Skeletal muscle tissue (tissue), 4 donors: Measurements from ENCODE around the gene MEFV. TPM values are rescaled to one million over a fixed set of nuclear protein-coding genes. Genes with fewer than 3 reads are reported as not detected.
A peak's percentile ranks its signal among the peaks of the same experiment; 100 is the strongest.
"Not testable (repeated sequence)": the region's sequence is repeated elsewhere in the genome, so short reads cannot be mapped to it uniquely, and the experiment has no call there.

Experiments
- H3K27ac ChIP-seq: one replicate; pipeline ENCODE4 v1.7.0; 2013; ENCODE audit warnings: mild to moderate bottlenecking, low read depth, low read length, inconsistent platforms
- H3K27me3 ChIP-seq, 3 donors: one replicate each; pipeline ENCODE4 v1.7.0; 2013; ENCODE audit warnings: low read length in 3 of 3; ENCODE audit not compliant: control insufficient read depth in 3 of 3, insufficient read depth in 3 of 3
- H3K36me3 ChIP-seq, 3 donors: one replicate each; pipeline ENCODE4 v1.7.0; 2013; ENCODE audit warnings: low read length in 3 of 3; ENCODE audit not compliant: control insufficient read depth in 3 of 3, insufficient read depth in 3 of 3
- H3K4me1 ChIP-seq, 3 donors: one replicate each; pipeline ENCODE4 v1.7.0; 2013; ENCODE audit warnings: low read length in 3 of 3, mild to moderate bottlenecking in 3 of 3; ENCODE audit not compliant: control insufficient read depth in 3 of 3, insufficient read depth in 3 of 3
- H3K4me3 ChIP-seq, 3 donors: one replicate each; pipeline ENCODE4 v1.7.0; 2013; ENCODE audit warnings: low read length in 3 of 3
- H3K9ac ChIP-seq, 3 donors: one replicate each; pipeline ENCODE4 v1.7.0; 2013; ENCODE audit warnings: low read length in 3 of 3, mild to moderate bottlenecking in 3 of 3, moderate library complexity in 2 of 3, low read depth in 1 of 3
- H3K9me3 ChIP-seq, 3 donors: one replicate each; pipeline ENCODE4 v1.7.0; 2013; ENCODE audit warnings: low read length in 3 of 3; ENCODE audit not compliant: control insufficient read depth in 3 of 3
- total RNA-seq: library from RNA; depleted of rRNA; stranded (reverse); fragments of >200 nt; gene quantifications from one replicate; pipeline ENCODE4 v1.2.3, GENCODE V29; 2014
- donor health status: Osteomylitis.

Gene MEFV
- total RNA-seq, 1 donor from 2014 or later = 0.52 TPM

DNA sequence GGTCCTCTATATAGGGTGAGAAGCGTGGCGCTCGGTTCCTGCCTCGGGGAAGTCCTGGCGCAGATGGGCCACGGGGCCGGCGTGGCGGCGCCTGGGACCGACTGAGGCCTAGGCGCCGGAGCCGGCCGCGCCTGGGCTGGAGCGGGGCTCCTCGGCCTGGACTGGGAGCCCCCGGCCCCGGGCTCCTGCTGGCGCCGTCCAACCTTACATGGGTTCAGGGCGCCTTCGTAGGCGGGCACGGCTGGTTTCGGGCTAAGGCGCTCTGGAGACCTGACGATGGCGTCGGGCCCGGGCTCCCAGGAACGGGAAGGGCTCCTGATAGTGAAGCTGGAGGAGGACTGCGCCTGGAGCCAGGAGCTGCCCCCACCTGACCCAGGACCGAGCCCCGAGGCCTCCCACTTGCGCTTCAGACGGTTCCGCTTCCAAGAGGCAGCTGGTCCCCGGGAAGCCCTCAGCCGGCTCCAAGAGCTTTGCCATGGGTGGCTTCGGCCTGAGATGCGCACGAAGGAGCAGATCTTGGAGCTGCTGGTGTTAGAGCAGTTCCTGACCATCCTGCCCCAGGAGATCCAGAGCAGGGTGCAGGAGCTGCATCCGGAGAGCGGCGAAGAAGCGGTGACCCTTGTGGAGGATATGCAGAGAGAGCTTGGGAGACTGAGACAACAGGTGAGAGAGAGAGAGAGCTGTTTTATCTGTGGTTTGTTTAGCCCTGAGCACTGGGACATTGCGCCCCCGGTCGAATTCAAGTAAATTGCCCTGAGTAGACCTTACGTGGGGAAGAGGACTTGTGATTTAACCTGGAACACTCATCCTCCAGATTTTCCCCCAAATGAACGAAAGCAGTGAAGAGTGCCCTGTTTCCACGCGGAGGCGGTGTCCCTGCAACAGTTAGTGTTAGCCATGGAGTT, 27.4 kb upstream of the MEFV start:
- Histone ChIP-seq H3K4me1 (peaks cover 17 to 35% (median 25%) of the 10 kb centered on the region in 3 donors), H3K9me3 (peaks cover 4 to 5% (median 4%) of the 10 kb centered on the region in 3 donors), H3K9ac (peak overlapping the region; percentile 96 to 99 (median 99)), H3K27me3 (no peaks in the 10 kb centered on the region), H3K4me3 (peak overlapping the region; percentile 93 to 99 (median 94)), H3K27ac (peak overlapping the region; percentile 100), H3K36me3 (peaks cover 28 to 31% (median 30%) of the 10 kb centered on the region in 3 donors)

DNA sequence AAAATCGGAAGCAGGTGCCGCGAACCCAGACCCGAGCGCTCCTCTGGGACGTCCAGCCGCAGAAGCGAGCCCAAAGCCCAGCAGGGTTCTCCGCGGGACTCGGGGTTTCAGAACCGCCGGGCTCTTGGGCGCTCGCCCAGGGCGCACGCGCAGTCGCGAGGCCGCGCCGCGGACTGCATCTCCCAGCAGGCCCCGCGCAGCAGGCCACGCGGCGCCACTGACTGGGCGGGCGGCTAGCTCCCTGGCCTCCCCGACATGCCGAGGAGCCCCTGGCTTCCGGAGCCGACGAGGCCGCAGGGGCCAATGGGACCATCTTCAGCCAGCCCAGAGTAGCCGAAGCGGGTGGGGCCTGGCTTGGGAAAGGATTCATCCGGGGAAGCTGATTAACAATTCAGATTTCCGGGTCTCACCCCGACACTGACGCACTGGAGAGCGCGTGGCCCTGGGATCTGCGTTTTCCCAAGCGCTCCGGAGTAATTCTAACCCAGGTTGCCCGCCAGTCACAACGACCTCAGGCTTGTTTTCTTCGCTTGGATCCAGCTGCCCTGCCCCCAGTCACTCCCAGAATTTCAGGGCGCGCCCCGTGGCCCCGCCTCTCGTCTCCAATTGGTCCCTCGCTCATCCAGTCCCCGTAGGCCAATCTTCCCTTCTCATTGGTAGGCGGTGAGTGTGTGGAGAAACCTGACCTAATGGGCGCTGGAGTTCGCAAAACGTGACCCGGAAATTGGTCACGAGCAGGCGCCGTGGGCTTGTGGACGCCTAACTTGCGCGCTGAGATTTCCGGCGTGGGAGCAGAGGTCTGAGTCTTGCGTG, 26.5 kb upstream of the MEFV start, which contains the start of gene ZNF263:
Gene ZNF263 (plus strand): TSS at position 762 of the 813 bp plus-strand sequence. CDS start 328 bp downstream, outside the sequence.
- peaks cover 0 to 2% (median 0%) of the 10 kb centered on the region in 3 donors for H3K9me3 ChIP-seq
- peak within 1 kb of the TSS; percentile 93 to 99 (median 94) for H3K4me3 ChIP-seq
- H3K27ac ChIP-seq = peak within 1 kb of the TSS; percentile 100
- no peaks in the 10 kb centered on the region for H3K27me3 ChIP-seq
- H3K9ac ChIP-seq = peak within 1 kb of the TSS; percentile 96 to 99 (median 99)
- peaks cover 22 to 25% (median 23%) of the 10 kb centered on the region in 3 donors for H3K36me3 ChIP-seq
- peaks cover 17 to 35% (median 25%) of the 10 kb centered on the region in 3 donors for H3K4me1 ChIP-seq

DNA sequence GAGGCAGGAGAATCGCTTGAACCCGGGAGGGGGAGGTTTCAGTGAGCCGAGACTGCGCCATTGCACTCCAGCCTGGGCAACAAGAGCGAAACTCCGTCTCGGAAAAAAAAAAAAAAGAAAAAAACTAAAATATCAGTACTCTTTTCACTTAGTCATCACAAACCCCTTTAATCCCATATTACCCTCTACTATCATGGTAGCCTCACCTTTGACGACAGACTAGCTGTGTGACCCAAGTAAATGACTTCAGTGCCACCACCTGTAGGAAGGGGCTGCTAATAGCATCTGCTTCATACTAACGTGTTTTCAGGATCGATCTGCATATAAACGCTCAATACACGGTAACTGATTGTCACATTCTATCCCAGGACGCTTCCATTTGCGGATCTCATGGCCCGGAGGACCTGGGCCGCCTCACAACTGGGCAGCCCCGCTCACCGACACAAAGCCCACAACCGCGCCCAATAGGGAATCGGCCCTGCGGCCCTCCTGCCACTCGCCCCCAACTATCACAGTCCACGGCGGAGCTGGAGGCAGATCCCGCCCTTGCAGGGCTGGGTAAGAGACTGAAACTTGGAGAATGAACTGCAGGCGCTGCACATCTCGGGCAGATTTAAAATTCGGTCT, 25.8 kb upstream of the MEFV start:
- H3K9ac ChIP-seq = peak overlapping the region; percentile 96 to 99 (median 99)
- peaks cover 0 to 2% (median 0%) of the 10 kb centered on the region in 3 donors for H3K9me3 ChIP-seq
- H3K27ac ChIP-seq = peak overlapping the region; percentile 100
- H3K36me3 ChIP-seq = peaks cover 19 to 21% (median 21%) of the 10 kb centered on the region in 3 donors
- peak overlapping the region; percentile 93 to 99 (median 94) for H3K4me3 ChIP-seq
- peaks cover 17 to 35% (median 25%) of the 10 kb centered on the region in 3 donors for H3K4me1 ChIP-seq
- H3K27me3 ChIP-seq = no peaks in the 10 kb centered on the region

DNA sequence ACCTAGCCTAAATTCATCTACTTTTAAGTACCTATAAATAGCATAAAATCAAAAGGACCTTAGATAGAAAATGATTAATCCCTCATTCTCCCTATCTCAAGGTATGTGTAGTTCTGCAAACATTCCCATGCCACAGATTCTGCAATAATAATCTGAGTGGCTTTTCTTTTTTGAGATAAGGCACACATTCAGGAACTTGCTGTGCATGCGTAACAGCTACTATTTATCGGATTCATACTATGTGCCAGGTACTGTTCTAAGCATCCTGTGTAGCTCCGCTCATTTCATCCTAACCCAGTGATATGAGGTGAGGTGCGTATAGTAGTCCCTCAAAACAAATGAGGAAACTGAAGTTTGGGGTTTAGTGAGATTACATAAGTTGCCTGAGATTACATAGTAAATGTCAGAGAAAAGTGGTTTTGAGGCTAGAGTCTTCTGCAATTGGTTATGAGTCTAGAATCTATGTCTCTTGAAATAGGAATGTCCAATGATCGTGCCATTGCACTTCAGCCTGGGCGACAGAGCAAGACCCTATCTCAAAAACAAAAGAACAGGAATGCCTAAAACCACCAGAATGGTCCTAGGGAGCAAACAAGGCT, 24.9 kb upstream of the MEFV start:
- H3K9me3 ChIP-seq = no peaks in the 10 kb centered on the region
- peaks cover 17 to 35% (median 25%) of the 10 kb centered on the region in 3 donors for H3K4me1 ChIP-seq
- no peaks in the 10 kb centered on the region for H3K27me3 ChIP-seq
- no peak overlapping the region for H3K27ac ChIP-seq
- no peak overlapping the region for H3K4me3 ChIP-seq
- peaks cover 12 to 16% (median 14%) of the 10 kb centered on the region in 3 donors for H3K36me3 ChIP-seq
- H3K9ac ChIP-seq = no peak overlapping the region

DNA sequence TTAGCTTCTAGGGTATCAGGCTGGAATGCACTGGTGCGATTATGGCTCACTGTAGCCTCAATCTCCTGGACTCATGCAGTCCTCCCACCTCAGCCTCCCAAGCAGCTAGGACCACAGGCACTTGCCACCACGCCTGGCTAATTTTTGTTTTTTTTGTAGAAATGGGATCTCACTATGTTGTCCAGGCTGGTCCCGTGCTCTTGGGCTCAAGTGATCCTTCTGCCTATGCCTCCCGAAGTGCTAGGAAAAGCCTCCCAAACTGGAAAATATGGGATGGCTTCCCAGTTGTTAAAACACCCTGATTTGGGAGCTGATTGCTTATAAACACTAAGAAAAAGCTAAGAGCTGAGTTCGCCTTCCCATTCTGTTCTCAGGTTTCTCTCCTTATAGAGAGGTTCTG, 20.2 kb upstream of the MEFV start:
- Histone ChIP-seq H3K4me3 (no peak overlapping the region), H3K9me3 (no peaks in the 10 kb centered on the region)

DNA sequence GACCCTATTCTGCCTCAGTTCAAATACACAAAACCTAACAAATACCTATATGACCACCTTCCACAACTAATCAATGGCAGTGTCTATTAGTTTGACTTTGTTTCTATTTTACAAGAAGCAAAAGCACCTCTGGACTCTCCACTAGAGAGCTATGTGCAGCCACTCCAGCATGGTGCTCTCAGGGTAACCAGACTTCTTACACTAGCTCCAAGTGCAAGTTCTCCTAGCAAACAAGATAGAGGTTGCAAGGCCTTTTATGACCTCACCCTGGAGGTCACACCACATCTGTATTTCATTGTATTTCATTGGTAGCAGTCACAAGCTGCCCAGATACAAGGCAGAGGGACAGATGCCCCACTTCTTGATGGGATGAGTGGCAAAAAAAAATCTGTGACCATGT, 18.5 kb upstream of the MEFV start:
- no peak overlapping the region for H3K9ac ChIP-seq
- no peak overlapping the region for H3K4me3 ChIP-seq
- H3K36me3 ChIP-seq = no peaks in the 10 kb centered on the region
- no peaks in the 10 kb centered on the region for H3K27me3 ChIP-seq
- no peak overlapping the region for H3K27ac ChIP-seq
- no peaks in the 10 kb centered on the region for H3K4me1 ChIP-seq
- H3K9me3 ChIP-seq = no peaks in the 10 kb centered on the region

More for the DNA sequence above, 20.2 kb upstream of the MEFV start:
- Histone ChIP-seq H3K9ac (no peak overlapping the region), H3K36me3 (no peaks in the 10 kb centered on the region), H3K27me3 (no peaks in the 10 kb centered on the region), H3K4me1 (no peaks in the 10 kb centered on the region), H3K27ac (no peak overlapping the region)

DNA sequence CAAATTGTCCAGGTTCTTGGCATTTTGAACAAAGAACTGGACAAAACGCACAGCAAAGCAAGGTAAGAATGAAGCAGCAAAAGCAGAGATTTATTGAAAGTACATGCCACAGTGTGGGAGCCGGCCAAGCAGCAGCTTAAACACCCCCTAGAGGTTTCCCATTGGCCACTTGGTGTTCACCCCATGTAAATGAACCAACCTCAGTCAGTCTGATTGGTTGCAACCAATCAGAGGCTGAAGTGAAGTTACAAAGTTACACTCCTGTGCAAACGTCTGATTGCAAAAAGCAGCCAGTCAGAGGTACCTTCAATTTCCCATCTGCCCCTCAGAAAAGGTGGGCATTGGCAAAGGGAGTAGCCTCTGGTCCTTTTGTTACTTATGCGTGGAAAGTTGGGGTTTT, 18.1 kb upstream of the MEFV start:
- no peaks in the 10 kb centered on the region for H3K4me1 ChIP-seq
- H3K27me3 ChIP-seq = no peaks in the 10 kb centered on the region
- no peak overlapping the region for H3K27ac ChIP-seq
- H3K9ac ChIP-seq = no peak overlapping the region
- H3K9me3 ChIP-seq = no peaks in the 10 kb centered on the region
- no peak overlapping the region for H3K4me3 ChIP-seq
- H3K36me3 ChIP-seq = no peaks in the 10 kb centered on the region

DNA sequence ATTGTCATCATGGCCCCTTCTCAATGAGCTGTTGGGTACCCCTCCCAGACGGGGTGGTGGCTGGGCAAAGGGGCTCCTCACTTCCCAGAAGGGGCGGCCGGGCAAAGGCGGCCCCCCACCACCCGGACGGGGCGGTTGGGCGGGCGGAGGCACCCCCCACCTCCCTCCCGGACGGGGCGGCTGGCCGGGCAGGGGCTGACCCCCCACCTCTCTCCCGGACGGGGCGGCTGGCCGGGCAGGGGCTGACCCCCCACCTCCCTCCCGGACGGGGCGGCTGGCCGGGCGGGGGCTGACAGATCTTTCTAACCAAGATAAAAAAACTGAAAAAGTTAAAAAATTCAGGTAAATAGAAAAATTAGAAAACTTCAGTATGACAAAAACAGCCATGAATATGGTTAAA, 14.8 kb upstream of the MEFV start:
- H3K9ac ChIP-seq, H3K4me1 ChIP-seq, H3K9me3 ChIP-seq, H3K27me3 ChIP-seq, H3K27ac ChIP-seq, H3K4me3 ChIP-seq: not testable (repeated sequence)
- peaks cover 5 to 11% (median 8%) of the 10 kb centered on the region in 3 donors for H3K36me3 ChIP-seq

DNA sequence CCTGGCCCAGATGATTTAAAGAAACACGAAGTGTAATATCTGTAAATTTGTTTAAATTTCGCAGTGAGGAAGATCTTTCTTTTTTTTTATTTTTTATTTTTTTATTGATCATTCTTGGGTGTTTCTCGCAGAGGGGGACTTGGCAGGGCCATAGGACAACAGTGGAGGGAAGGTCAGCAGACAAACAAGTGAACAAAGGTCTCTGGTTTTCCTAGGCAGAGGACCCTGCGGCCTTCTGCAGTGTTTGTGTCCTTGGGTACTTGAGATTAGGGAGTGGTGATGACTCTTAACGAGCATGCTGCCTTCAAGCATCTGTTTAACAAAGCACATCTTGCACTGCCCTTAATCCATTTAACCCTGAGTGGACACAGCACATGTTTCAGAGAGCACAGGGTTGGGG, 14.3 kb upstream of the MEFV start:
- not testable (repeated sequence) for H3K4me3 ChIP-seq, H3K27ac ChIP-seq, H3K27me3 ChIP-seq, H3K9me3 ChIP-seq, H3K9ac ChIP-seq, H3K4me1 ChIP-seq
- H3K36me3 ChIP-seq = peaks cover 5 to 11% (median 11%) of the 10 kb centered on the region in 3 donors
